ENCODE data around the gene DACH1.
"Not testable (repeated sequence)": the region's sequence is repeated elsewhere in the genome, so short reads cannot be mapped to it uniquely, and the experiment has no call there.

The DACH1 gene

GRCh38 chr13:71865874-71866334 is 1.1 kb downstream of the DACH1 start:
- DNase-seq = no peak

- peak in 1 of 2 experiments; percentile 34 for DNase-seq
Measured at GRCh38 chr13:71864986-71865873, 1.8 kb downstream of the DACH1 start.

GRCh38 chr13:71864094-71864985 is 2.7 kb downstream of the DACH1 start:
- DNase-seq = peak in 1 of 2 experiments; percentile 32

- DNase-seq = no peak
Measured at GRCh38 chr13:71863254-71863865, 3.6 kb downstream of the DACH1 start.

GRCh38 chr13:71862459-71862943 is 4.5 kb downstream of the DACH1 start:
- no peak for DNase-seq

DNA sequence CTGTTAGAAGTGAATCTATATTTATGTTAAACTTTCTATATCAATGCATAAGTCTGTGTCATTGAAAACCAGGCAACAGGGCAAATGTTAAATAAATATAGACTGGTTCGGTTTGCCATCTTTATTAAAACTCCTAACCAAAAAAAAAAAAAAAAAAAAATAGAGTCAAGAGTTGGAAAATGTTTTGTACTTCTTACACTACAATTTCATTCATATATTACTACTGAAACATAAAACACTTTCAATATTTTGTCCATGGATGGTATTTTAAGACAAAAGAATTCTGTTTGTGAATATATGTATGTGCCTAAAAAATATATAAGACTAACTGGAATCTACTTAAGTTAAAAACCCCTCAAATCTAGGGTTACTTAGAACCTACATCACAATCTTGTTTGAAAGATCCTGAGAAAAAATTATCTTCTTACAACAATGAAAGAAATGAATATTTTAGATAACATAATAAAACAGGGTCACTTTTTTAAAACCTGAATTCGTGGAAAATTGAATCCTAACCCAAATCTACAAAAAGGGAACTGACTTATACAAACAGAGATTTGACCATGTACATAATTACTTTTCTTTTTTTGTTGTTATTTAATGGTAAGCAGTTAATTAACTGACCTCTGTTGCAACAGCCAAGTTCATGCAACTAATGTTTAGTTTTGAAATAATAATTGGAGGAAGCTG is 5.1 kb downstream of the DACH1 start:
- no peak for DNase-seq

GRCh38 chr13:71860547-71861138 is 6.4 kb downstream of the DACH1 start:
- peak in 1 of 2 experiments; percentile 5 for DNase-seq

- no peak for DNase-seq
Measured at GRCh38 chr13:71858647-71859046, 8.4 kb downstream of the DACH1 start.

- DNase-seq = no peak
Measured at GRCh38 chr13:71856548-71857043, 10.4 kb downstream of the DACH1 start.

DNA sequence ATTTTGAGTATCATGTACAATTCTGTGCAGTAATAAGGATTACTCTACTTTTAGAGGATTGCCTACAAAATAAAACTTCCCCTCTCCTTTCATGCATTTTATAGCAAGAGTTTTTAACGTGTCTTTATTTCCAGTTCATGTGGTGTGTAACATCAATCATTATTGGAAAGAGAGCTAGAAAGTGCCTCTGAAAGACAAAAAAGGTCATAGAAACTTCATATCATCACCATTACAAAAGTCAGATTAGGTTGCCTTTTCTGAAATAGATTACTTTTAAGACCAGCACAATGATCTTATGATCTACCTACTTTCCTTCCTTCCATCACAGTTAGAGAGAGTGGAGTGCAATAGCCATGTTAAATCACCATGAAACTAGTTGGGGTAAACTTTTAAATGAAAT is 12.6 kb downstream of the DACH1 start:
- DNase-seq = no peak

DNA sequence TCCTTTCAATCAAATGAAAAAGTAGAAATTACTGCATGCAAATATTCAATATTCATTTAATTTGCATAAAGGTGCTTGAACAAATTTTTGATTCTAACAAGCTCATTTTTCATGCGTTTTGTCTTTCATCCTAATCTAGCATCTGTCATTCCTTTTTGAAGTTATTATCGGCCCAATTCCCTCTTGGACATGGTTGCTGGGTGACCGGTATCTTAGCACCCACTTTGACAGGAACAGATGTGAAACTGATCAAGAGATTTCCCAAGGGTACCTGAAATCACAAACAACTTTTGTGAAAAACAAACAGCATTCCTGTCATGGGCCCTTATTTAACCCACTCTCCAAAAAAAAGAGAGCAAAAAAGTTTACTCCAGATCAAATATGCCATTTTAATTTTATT is 13.3 kb downstream of the DACH1 start:
- DNase-seq = no peak

GRCh38 chr13:71852736-71853135 is 14.3 kb downstream of the DACH1 start:
- no peak for DNase-seq

- DNase-seq = no peak
Measured at GRCh38 chr13:71851498-71852409, 15.2 kb downstream of the DACH1 start.

GRCh38 chr13:71842003-71842402 is 25.0 kb downstream of the DACH1 start:
- no peak for DNase-seq

DNA sequence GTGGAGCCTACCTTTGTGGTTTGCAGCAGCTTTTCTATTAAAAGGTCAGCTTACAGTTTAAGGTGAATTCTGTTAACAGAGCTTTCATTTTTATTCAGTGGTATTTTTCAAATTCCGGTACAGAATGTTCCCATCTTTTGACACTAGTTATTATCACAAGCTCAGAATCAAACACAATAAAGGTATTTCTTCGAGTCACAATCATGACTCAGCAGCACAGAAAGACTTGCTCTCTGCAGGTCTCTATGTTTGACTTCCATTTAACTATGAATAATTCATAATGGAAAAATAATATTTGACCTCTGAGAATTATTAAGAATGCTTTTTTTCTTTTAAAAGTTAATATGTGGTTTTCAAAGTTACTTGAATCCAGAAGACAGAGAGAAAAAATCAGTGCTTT is 28.2 kb downstream of the DACH1 start:
- DNase-seq = no peak

- DNase-seq = not testable (repeated sequence)
Measured at GRCh38 chr13:71837582-71837981, 29.4 kb downstream of the DACH1 start.

DNA sequence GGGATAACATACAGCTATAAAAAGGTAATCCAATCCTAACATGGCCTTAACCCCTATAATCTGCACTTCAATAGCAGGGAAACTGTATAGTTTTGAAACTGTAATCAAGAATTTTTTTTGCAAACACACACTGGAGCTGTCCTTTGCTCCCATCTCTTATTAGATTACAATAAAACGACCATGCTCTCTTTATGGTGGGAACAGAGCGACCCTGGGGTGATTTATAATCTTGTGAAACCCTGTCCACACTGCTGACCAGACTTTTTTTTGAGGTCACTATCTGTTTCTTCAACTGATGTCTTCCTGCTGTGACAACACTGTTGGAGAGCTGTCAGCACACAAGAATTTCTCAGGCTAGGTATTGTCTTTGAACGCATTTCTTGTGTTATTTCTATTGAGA is 35.3 kb downstream of the DACH1 start:
- DNase-seq = no peak

DNA sequence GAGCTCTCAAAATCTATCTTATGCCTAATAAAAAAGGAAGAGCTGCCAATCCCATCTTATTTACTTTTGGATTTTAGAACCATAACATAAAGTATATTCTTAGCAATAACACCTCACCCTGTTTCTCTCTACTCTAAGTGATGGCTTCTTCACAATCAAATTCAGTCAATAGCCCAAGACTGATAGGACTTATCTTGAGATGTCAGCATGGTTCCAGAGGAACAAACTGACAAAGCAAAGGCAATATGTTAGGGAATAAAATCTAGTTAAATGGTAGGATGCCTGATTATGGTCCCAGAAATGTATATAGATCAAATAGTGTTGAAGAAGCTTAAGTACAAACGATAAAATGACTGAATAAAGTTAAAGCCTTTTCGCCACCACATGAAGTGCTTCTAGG is 36.3 kb downstream of the DACH1 start:
- no peak for DNase-seq

- DNase-seq = no peak
Measured at GRCh38 chr13:71830323-71830722, 36.7 kb downstream of the DACH1 start.

DNA sequence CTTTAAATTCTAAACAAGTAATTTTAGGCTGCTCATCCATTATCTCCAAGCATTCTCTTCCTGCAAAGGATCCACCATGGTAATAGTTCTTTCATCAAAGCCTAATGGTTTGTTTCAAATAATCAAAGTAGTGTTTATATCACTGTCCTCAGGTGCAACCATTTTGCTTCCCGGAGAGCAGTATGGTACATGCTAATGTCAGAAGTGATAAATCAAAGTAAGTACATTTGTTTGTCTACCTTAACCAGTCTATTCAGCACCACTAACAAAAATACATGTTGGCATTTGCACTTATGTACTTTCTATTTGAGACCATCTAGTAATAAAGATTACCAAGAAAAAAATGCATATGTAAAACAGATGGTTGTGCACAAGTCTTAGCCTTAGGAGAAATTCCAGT is 37.5 kb downstream of the DACH1 start:
- no peak for DNase-seq

GRCh38 chr13:71828564-71828963 is 38.4 kb downstream of the DACH1 start:
- no peak for DNase-seq
